HepG2 (cell line): ENCODE measurements around the gene CNKSR3. TPM values are rescaled to one million over a fixed set of nuclear protein-coding genes. Genes with fewer than 3 reads are reported as not detected.

Source experiments
- ATRX ChIP-seq: sonication (generic); formaldehyde crosslinking; IDR thresholded peaks from 2 replicates; pipeline ENCODE4 v1.4.0; 2020; ENCODE audit warnings: missing genetic modification reagents, borderline replicate concordance
- JUND ChIP-seq: sonication (generic); formaldehyde crosslinking; IDR thresholded peaks from 2 replicates; pipeline ENCODE4 v1.8.0; 2022; ENCODE audit warnings: mild to moderate bottlenecking, missing genetic modification reagents
- KDM3A ChIP-seq: IDR thresholded peaks from 2 replicates; pipeline ENCODE4 v1.6.1; 2018; ENCODE audit warnings: low read depth, missing compliant biosample characterization
- KDM6A ChIP-seq: IDR thresholded peaks from 2 replicates; pipeline ENCODE4 v1.6.1; 2016; ENCODE audit warnings: low read depth
- MTF2 ChIP-seq: sonication (generic); formaldehyde crosslinking; IDR thresholded peaks from 2 replicates; pipeline ENCODE4 v1.5.0; 2020; ENCODE audit warnings: missing genetic modification reagents, borderline replicate concordance
- NFKBIZ ChIP-seq: IDR thresholded peaks from 2 replicates; pipeline ENCODE4 v1.6.1; 2018; ENCODE audit warnings: missing genetic modification reagents, missing compliant biosample characterization
- RORA ChIP-seq: sonication (generic); formaldehyde crosslinking; IDR thresholded peaks from 2 replicates; pipeline ENCODE4 v1.5.0; 2020; ENCODE audit warnings: mild to moderate bottlenecking, missing genetic modification reagents, moderate library complexity
- SMARCE1 ChIP-seq: fragments of 450-650 bp; IDR thresholded peaks from 2 replicates; pipeline ENCODE4 v1.6.1; 2017; ENCODE audit warnings: borderline replicate concordance
- ZMYM3 ChIP-seq: sonication (generic); formaldehyde crosslinking; IDR thresholded peaks from 2 replicates; pipeline ENCODE4 v1.5.1; 2020; ENCODE audit warnings: mild to moderate bottlenecking, missing genetic modification reagents
- ZNF232 ChIP-seq: sonication (generic); formaldehyde crosslinking; IDR thresholded peaks from 2 replicates; pipeline ENCODE4 v1.4.0; 2020; ENCODE audit warnings: missing genetic modification reagents, borderline replicate concordance
- ZNF337 ChIP-seq: sonication (generic); formaldehyde crosslinking; IDR thresholded peaks from 2 replicates; pipeline ENCODE4 v1.5.1; 2020; ENCODE audit warnings: missing genetic modification reagents, low read depth, mild to moderate bottlenecking, borderline replicate concordance
- ZNF382 ChIP-seq: sonication (generic); formaldehyde crosslinking; IDR thresholded peaks from 2 replicates; pipeline ENCODE4 v1.5.0; 2020; ENCODE audit warnings: missing genetic modification reagents, mild to moderate bottlenecking, borderline replicate concordance
- ZNF709 ChIP-seq: sonication (generic); formaldehyde crosslinking; IDR thresholded peaks from 2 replicates; pipeline ENCODE4 v1.5.0; 2020; ENCODE audit warnings: mild to moderate bottlenecking, missing genetic modification reagents
- ZNF724P ChIP-seq: sonication (generic); formaldehyde crosslinking; IDR thresholded peaks from 2 replicates; pipeline ENCODE4 v1.8.0; 2022; ENCODE audit warnings: missing genetic modification reagents, borderline replicate concordance
- ZSCAN22 ChIP-seq: sonication (generic); formaldehyde crosslinking; IDR thresholded peaks from 2 replicates; pipeline ENCODE4 v1.4.0; 2020; ENCODE audit warnings: mild to moderate bottlenecking, missing genetic modification reagents
- polyA plus RNA-seq, 8 experiments: library from polyadenylated mRNA; depleted of rRNA in 3 of 8; stranded (reverse) in 7 of 8; unstranded in 1 of 8; fragments of >200 nt; fragmentation: Illumina TruSeq in 4 of 8; extraction: Trizol in 4 of 8; gene quantifications; 2 replicates each; pipeline versions ENCODE4 v1.2.1 to v1.2.3, GENCODE V29; 2011 to 2016; ENCODE audit warnings: low read depth in 4 of 8, missing spikeins in 1 of 8, mixed read lengths in 1 of 8; ENCODE audit not compliant: insufficient read depth in 1 of 8
- total RNA-seq, 5 experiments: library from RNA; depleted of rRNA; stranded (reverse); fragments of >200 nt; fragmentation: Illumina TruSeq; extraction: Trizol; gene quantifications; 2 replicates each; pipeline ENCODE4 v1.2.3, GENCODE V29; 2016; ENCODE audit warnings: low read depth in 1 of 5
- TF ChIP-seq, protein P1 (sequence below): sonication (generic); formaldehyde crosslinking; IDR thresholded peaks from 2 replicates; pipeline ENCODE4 v1.9.0; 2021; ENCODE audit warnings: missing genetic modification reagents, mild to moderate bottlenecking, borderline replicate concordance
- TF ChIP-seq, protein P2 (sequence below), 2 experiments: sonication (generic) in 1 of 2; formaldehyde crosslinking in 1 of 2; IDR thresholded peaks; 2 replicates each; pipeline versions ENCODE4 v1.4.0 to v1.6.1; 2018 to 2020; ENCODE audit warnings: missing genetic modification reagents in 2 of 2, borderline replicate concordance in 1 of 2, low read depth in 1 of 2, mild to moderate bottlenecking in 1 of 2, missing biosample characterization in 1 of 2
- TF ChIP-seq, protein P3 (sequence below): sonication (generic); formaldehyde crosslinking; IDR thresholded peaks from 2 replicates; pipeline ENCODE4 v1.4.0; 2020; ENCODE audit warnings: mild to moderate bottlenecking, missing genetic modification reagents
- TF ChIP-seq, protein P4 (sequence below): sonication (generic); formaldehyde crosslinking; IDR thresholded peaks from 2 replicates; pipeline ENCODE4 v1.5.0; 2020; ENCODE audit warnings: missing genetic modification reagents
- TF ChIP-seq, protein P5 (sequence below): sonication (generic); formaldehyde crosslinking; IDR thresholded peaks from 2 replicates; pipeline ENCODE4 v1.4.0; 2020; ENCODE audit warnings: missing genetic modification reagents, mild to moderate bottlenecking, borderline replicate concordance
- TF ChIP-seq, protein P6 (sequence below): sonication (generic); formaldehyde crosslinking; IDR thresholded peaks from 2 replicates; pipeline ENCODE4 v1.4.0; 2020; ENCODE audit warnings: missing genetic modification reagents

CNKSR3 gene
- total and polyA plus RNA-seq, 2 of the 13 experiments (the other 11 are each of a cell fraction or from before 2014, with no cell fraction given), result 9.2 to 38.6 TPM

DNA sequence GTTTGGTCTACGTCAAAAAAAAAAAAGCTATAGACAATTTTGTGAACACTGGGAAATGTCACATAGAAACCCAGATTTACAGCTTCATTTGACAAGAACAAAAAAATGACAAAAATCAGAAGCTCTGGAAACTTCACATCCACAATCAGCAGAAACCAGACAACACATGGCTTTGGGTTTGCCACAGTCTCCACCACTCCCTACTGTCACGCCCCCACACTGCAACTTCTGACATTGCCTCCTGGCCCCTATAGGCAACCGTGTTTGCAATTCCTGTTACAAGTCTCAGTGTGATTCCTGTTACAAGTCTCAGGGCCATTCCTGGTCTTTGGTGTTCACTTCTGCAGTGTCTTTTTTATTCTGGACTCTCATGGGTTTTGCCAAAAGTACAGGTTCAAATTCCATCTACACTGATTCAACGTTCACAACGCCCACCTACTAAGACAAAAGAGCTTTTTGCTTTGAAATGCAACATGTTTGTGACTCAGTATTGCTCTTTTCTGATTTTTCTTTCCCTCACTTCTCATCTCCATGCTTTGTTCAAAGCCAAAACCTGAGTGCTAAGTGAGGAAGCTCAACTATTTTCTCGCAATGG lies 12.0 kb downstream of the CNKSR3 start (continued):
- TF ChIP-seq, protein P1, sequence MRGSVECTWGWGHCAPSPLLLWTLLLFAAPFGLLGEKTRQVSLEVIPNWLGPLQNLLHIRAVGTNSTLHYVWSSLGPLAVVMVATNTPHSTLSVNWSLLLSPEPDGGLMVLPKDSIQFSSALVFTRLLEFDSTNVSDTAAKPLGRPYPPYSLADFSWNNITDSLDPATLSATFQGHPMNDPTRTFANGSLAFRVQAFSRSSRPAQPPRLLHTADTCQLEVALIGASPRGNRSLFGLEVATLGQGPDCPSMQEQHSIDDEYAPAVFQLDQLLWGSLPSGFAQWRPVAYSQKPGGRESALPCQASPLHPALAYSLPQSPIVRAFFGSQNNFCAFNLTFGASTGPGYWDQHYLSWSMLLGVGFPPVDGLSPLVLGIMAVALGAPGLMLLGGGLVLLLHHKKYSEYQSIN (CRISPR knock-in tag), result no peak
- TF ChIP-seq MTF2 (CRISPR knock-in tag) (no peak), ATRX (no peak), ZNF382 (CRISPR knock-in tag) (no peak), KDM6A (CRISPR knock-in tag) (no peak), JUND (CRISPR knock-in tag) (no peak), ZNF709 (CRISPR knock-in tag) (no peak), SMARCE1 (no peak), NFKBIZ (CRISPR knock-in tag) (no peak), KDM3A (no peak), ZMYM3 (CRISPR knock-in tag) (no peak), RORA (no peak), ZSCAN22 (CRISPR knock-in tag) (no peak), ZNF724P (CRISPR knock-in tag) (no peak), ZNF232 (no peak), ZNF337 (CRISPR knock-in tag) (no peak)
- TF ChIP-seq, protein P2, sequence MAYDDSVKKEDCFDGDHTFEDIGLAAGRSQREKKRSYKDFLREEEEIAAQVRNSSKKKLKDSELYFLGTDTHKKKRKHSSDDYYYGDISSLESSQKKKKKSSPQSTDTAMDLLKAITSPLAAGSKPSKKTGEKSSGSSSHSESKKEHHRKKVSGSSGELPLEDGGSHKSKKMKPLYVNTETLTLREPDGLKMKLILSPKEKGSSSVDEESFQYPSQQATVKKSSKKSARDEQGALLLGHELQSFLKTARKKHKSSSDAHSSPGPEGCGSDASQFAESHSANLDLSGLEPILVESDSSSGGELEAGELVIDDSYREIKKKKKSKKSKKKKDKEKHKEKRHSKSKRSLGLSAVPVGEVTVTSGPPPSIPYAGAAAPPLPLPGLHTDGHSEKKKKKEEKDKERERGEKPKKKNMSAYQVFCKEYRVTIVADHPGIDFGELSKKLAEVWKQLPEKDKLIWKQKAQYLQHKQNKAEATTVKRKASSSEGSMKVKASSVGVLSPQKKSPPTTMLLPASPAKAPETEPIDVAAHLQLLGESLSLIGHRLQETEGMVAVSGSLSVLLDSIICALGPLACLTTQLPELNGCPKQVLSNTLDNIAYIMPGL (CRISPR knock-in tag; IDR thresholded peaks at IDR 0.05; ENCODE audit: borderline replicate concordance in 1 of 2, low read depth in 1 of 2), result no peak
- TF ChIP-seq, protein P3, sequence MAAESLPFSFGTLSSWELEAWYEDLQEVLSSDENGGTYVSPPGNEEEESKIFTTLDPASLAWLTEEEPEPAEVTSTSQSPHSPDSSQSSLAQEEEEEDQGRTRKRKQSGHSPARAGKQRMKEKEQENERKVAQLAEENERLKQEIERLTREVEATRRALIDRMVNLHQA, result no peak
- TF ChIP-seq, protein P4, sequence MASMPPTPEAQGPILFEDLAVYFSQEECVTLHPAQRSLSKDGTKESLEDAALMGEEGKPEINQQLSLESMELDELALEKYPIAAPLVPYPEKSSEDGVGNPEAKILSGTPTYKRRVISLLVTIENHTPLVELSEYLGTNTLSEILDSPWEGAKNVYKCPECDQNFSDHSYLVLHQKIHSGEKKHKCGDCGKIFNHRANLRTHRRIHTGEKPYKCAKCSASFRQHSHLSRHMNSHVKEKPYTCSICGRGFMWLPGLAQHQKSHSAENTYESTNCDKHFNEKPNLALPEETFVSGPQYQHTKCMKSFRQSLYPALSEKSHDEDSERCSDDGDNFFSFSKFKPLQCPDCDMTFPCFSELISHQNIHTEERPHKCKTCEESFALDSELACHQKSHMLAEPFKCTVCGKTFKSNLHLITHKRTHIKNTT, result no peak
- TF ChIP-seq, protein P5, sequence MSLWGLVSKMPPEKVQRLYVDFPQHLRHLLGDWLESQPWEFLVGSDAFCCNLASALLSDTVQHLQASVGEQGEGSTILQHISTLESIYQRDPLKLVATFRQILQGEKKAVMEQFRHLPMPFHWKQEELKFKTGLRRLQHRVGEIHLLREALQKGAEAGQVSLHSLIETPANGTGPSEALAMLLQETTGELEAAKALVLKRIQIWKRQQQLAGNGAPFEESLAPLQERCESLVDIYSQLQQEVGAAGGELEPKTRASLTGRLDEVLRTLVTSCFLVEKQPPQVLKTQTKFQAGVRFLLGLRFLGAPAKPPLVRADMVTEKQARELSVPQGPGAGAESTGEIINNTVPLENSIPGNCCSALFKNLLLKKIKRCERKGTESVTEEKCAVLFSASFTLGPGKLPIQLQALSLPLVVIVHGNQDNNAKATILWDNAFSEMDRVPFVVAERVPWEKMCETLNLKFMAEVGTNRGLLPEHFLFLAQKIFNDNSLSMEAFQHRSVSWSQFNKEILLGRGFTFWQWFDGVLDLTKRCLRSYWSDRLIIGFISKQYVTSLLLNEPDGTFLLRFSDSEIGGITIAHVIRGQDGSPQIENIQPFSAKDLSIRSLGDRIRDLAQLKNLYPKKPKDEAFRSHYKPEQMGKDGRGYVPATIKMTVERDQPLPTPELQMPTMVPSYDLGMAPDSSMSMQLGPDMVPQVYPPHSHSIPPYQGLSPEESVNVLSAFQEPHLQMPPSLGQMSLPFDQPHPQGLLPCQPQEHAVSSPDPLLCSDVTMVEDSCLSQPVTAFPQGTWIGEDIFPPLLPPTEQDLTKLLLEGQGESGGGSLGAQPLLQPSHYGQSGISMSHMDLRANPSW (CRISPR knock-in tag), result 0 out of 2 replicates have a peak, but pooled peaks have one; percentile 34
- TF ChIP-seq, protein P6, sequence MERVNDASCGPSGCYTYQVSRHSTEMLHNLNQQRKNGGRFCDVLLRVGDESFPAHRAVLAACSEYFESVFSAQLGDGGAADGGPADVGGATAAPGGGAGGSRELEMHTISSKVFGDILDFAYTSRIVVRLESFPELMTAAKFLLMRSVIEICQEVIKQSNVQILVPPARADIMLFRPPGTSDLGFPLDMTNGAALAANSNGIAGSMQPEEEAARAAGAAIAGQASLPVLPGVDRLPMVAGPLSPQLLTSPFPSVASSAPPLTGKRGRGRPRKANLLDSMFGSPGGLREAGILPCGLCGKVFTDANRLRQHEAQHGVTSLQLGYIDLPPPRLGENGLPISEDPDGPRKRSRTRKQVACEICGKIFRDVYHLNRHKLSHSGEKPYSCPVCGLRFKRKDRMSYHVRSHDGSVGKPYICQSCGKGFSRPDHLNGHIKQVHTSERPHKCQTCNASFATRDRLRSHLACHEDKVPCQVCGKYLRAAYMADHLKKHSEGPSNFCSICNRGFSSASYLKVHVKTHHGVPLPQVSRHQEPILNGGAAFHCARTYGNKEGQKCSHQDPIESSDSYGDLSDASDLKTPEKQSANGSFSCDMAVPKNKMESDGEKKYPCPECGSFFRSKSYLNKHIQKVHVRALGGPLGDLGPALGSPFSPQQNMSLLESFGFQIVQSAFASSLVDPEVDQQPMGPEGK, result no peak
